Adrenal gland (tissue), 19 donors: ENCODE measurements around the gene CRNKL1. TPM values are rescaled to one million over a fixed set of nuclear protein-coding genes. Genes with fewer than 3 reads are reported as not detected.

ENCODE experiments used
- DNase-seq, 7 donors: peaks; one replicate each; pipeline ENCODE4 v3.0.0-alpha.2; 2019 to 2020
- H3K27ac ChIP-seq, 5 donors: fragments of 200-600 bp; sonication (generic) in 4 of 5; 1 replicate in 3 of 5; 2 replicates in 2 of 5; pipeline versions ENCODE4 v1.5.1 to v1.8.0; 2016 to 2020; ENCODE audit warnings: mild to moderate bottlenecking in 1 of 5
- H3K27me3 ChIP-seq: fragments of 200-600 bp; 2 replicates; pipeline ENCODE4 v1.8.0; 2021
- H3K36me3 ChIP-seq, 2 donors: fragments of 200-600 bp; replicated peaks in 1 of 2; 1 replicate in 1 of 2; 2 replicates in 1 of 2; pipeline versions ENCODE4 v1.5.1 to v1.8.0; 2018 to 2022
- H3K4me1 ChIP-seq, 2 donors: fragments of 200-600 bp; replicated peaks in 1 of 2; 1 replicate in 1 of 2; 2 replicates in 1 of 2; pipeline versions ENCODE4 v1.5.1 to v1.8.0; 2018 to 2021
- H3K4me3 ChIP-seq, 4 donors: fragments of 200-600 bp; sonication (generic) in 3 of 4; one replicate each; pipeline ENCODE4 v1.5.1; 2016 to 2018
- H3K9me3 ChIP-seq, 3 donors: fragments of 200-600 bp; sonication (generic) in 1 of 3; replicated peaks in 1 of 3; 1 replicate in 2 of 3; 2 replicates in 1 of 3; pipeline versions ENCODE4 v1.5.1 to v1.8.0; 2016 to 2021
- POLR2A ChIP-seq, 2 donors: fragments of 450-650 bp; IDR thresholded peaks; one replicate each; pipeline ENCODE4 v1.6.1; 2017; ENCODE audit warnings: antibody characterized with exemption in 2 of 2, mild to moderate bottlenecking in 2 of 2, moderate library complexity in 1 of 2
- WGBS, 4 donors: extraction: QIAGEN DNeasy Blood & Tissue Kit in 2 of 4; methylation state at CpG; one replicate each; pipeline versions ENCODE4 v1.1.5 to v1.1.7; 2013 to 2017; 5-methylcytosine and 5-hydroxymethylcytosine counted together
- intact Hi-C, 2 donors: fragments of 100-400 bp; cut with DNase I; formaldehyde crosslinking; loops; one replicate each; pipeline versions ENCODE4 v1.14.1 to v1.15.0; 2022 to 2023
- long read RNA-seq, 10 donors: library from polyadenylated mRNA in 3 of 10; unstranded in 2 of 10; stranded (forward) in 1 of 10; transcript quantifications; one replicate each; pipeline ENCODE4 v2.0.0 and lab custom pipeline, GENCODE V29; 2021 to 2026
- polyA plus RNA-seq, 3 donors: library from polyadenylated mRNA; stranded (reverse); fragments of 200-250 nt in 2 of 3; fragments of 350-450 nt in 1 of 3; fragmentation: Illumina TruSeq in 1 of 3; extraction: RNeasy Lipid Tissue Mini Kit (QIAGEN cat#74804) in 1 of 3; gene quantifications; one replicate each; pipeline ENCODE4 v1.2.3, GENCODE V29; 2013 to 2014
- total RNA-seq, 9 donors: library from RNA; depleted of rRNA in 4 of 9; stranded (reverse); fragments of >200 nt in 4 of 9; fragments of 120-200 nt in 1 of 9; fragmentation: NEBNext Ultra II Directional in 1 of 9; extraction: Animal tissue kit (Norgen Biotek cat#: 25700) in 1 of 9; gene quantifications; one replicate each; pipeline versions ENCODE4 v1.1.0 to v1.2.4, GENCODE V29; 2013 to 2023
- TF ChIP-seq, protein P1 (sequence below), 6 experiments: fragments of 450-650 bp in 4 of 6; fragments of 200-600 bp in 2 of 6; sonication (generic) in 1 of 6; IDR thresholded peaks; 1 replicate in 5 of 6; 2 replicates in 1 of 6; pipeline versions ENCODE4 v1.5.1 to v1.8.0; 2016 to 2021; ENCODE audit warnings: antibody characterized with exemption in 6 of 6, mild to moderate bottlenecking in 2 of 6, moderate library complexity in 1 of 6
- donor health status: healthy with polysubstance abuse.
- donor health status: Bipolar disorder and iron deficiency.
- donor health status: DM: yes; HTN: yes; CAD: no.
- donor health status: DM: no; HTN: no; CAD: no.
- donor health status: DM: no; HTN: no; CAD: no.
- donor health status: DM: yes; HTN: yes; CAD: no.

CRNKL1 gene
- total RNA-seq: 10 to 100 TPM in 8 of 9 donors, 1 to 10 TPM in 1; 9.6 to 32.0 (median 18.5) TPM
- 10 to 100 TPM; 17.2 to 23.8 (median 22.4) TPM for polyA plus RNA-seq
- long read RNA-seq, donor 1, full-length matches to known transcripts: 5 of 5 reads
- long read RNA-seq, donor 1, partial matches to known transcripts: 0 of 5 reads
- long read RNA-seq, donor 1, other reads (novel, unspliced or antisense): 0 of 5 reads
- long read RNA-seq, donor 2, full-length matches to known transcripts: 1 of 22 reads
- long read RNA-seq, donor 2, partial matches to known transcripts: 21 of 22 reads
- long read RNA-seq, donor 2, other reads (novel, unspliced or antisense): 0 of 22 reads
- long read RNA-seq, donor 3, full-length matches to known transcripts: 5 of 10 reads
- long read RNA-seq, donor 3, partial matches to known transcripts: 5 of 10 reads
- long read RNA-seq, donor 3, other reads (novel, unspliced or antisense): 0 of 10 reads
- long read RNA-seq, donor 4, full-length matches to known transcripts: 6 of 10 reads
- long read RNA-seq, donor 4, partial matches to known transcripts: 4 of 10 reads
- long read RNA-seq, donor 4, other reads (novel, unspliced or antisense): 0 of 10 reads
- long read RNA-seq, donor 5, full-length matches to known transcripts: 19 of 23 reads
- long read RNA-seq, donor 5, partial matches to known transcripts: 3 of 23 reads
- long read RNA-seq, donor 5, other reads (novel, unspliced or antisense): 1 of 23 reads
- long read RNA-seq, donor 6, full-length matches to known transcripts: 6 of 9 reads
- long read RNA-seq, donor 6, partial matches to known transcripts: 0 of 9 reads
- long read RNA-seq, donor 6, other reads (novel, unspliced or antisense): 3 of 9 reads
- long read RNA-seq, donor 7, full-length matches to known transcripts: 1 of 6 reads
- long read RNA-seq, donor 7, partial matches to known transcripts: 5 of 6 reads
- long read RNA-seq, donor 7, other reads (novel, unspliced or antisense): 0 of 6 reads
- long read RNA-seq, donor 8, full-length matches to known transcripts: 5 of 5 reads
- long read RNA-seq, donor 8, partial matches to known transcripts: 0 of 5 reads
- long read RNA-seq, donor 8, other reads (novel, unspliced or antisense): 0 of 5 reads
- long read RNA-seq, donor 9, full-length matches to known transcripts: 6 of 74 reads
- long read RNA-seq, donor 9, partial matches to known transcripts: 68 of 74 reads
- long read RNA-seq, donor 9, other reads (novel, unspliced or antisense): 0 of 74 reads
- long read RNA-seq, donor 10, full-length matches to known transcripts: 3 of 3 reads
- long read RNA-seq, donor 10, partial matches to known transcripts: 0 of 3 reads
- long read RNA-seq, donor 10, other reads (novel, unspliced or antisense): 0 of 3 reads

DNA sequence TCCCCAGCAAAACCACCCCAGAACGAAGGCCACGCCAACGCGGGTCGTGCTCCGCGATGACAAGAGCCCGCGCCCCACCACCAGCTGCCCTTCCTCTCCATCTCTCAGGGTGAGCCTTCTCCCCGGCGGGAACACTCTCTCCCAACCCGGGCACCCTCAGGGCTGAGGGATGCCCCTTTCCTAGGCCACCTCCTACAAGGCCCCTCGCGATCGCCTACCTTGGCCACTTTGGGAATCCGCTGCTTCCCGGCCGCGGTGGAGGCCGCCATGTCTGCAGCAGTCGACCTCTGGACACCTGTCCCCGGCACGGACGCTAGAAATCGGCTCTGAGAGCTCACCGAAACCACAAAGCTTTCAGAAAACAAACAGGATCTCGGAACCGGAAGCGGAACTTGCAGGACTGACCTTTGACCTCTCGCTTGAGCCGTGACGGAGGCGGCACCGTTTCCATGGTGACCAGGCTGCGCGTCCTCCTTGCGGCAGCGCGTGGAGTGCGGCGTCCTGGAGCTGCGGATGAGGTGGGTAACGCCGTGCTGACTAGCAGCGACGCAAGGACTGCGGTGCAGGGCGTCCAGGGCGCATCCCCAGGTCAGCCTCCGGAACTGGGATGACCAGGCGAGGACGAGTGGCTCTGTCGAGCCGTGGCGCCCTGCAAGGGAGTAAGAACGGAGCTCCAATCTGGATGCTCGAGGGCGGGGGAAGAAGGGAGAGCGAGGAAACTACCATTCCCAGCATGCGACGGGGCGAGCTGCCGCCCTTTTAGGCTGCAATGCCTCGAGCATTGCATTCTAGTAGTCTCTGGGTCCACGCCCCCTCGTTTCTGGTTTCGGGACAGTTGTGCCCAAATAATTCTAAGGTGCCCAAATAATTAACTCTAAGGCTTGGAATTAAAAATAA lies at the start of gene CRNKL1, which contains the start of gene CFAP61:
Gene CRNKL1, minus strand, starts transcription at position 393 of the 897 bp plus-strand sequence. Its CDS starts 124 bp downstream, at position 269.
Gene CFAP61, plus strand, starts transcription at position 459 of the 897 bp plus-strand sequence. CDS start 4,122 bp downstream, outside the sequence.
- Histone ChIP-seq H3K4me3 (peak within 1 kb of the TSS; percentile 76 to 98 (median 86)), H3K27ac (peak within 1 kb of the TSS; percentile 77 to 86 (median 82)), H3K9me3 (no peaks in the 10 kb centered on the region), H3K36me3 (peaks cover 0 to 31% of the 10 kb centered on the region in 2 donors), H3K27me3 (no peaks in the 10 kb centered on the region), H3K4me1 (peaks cover 7 to 19% of the 10 kb centered on the region in 2 donors)
- DNase-seq: peak; percentile 97 to 99 (median 98)
- intact Hi-C loops: loop anchor here in 1 of 2 donors (5.0 kb wide), 1 partner anchor 35 kb away; the partner anchor contains the start of gene NAA20
- WGBS, 4 donors: 0 to 1% (median 0%) methylated on average over 31 to 67 of the region's 67 CpGs
- peak in 1 of 2 donors; percentile 48 for TF ChIP-seq POLR2A (IDR thresholded peaks at IDR 0.05)
- TF ChIP-seq, protein P1, sequence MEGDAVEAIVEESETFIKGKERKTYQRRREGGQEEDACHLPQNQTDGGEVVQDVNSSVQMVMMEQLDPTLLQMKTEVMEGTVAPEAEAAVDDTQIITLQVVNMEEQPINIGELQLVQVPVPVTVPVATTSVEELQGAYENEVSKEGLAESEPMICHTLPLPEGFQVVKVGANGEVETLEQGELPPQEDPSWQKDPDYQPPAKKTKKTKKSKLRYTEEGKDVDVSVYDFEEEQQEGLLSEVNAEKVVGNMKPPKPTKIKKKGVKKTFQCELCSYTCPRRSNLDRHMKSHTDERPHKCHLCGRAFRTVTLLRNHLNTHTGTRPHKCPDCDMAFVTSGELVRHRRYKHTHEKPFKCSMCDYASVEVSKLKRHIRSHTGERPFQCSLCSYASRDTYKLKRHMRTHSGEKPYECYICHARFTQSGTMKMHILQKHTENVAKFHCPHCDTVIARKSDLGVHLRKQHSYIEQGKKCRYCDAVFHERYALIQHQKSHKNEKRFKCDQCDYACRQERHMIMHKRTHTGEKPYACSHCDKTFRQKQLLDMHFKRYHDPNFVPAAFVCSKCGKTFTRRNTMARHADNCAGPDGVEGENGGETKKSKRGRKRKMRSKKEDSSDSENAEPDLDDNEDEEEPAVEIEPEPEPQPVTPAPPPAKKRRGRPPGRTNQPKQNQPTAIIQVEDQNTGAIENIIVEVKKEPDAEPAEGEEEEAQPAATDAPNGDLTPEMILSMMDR (IDR thresholded peaks at IDR 0.05): peak in 3 of 6 experiments; percentile 14 to 45 (median 32)

DNA sequence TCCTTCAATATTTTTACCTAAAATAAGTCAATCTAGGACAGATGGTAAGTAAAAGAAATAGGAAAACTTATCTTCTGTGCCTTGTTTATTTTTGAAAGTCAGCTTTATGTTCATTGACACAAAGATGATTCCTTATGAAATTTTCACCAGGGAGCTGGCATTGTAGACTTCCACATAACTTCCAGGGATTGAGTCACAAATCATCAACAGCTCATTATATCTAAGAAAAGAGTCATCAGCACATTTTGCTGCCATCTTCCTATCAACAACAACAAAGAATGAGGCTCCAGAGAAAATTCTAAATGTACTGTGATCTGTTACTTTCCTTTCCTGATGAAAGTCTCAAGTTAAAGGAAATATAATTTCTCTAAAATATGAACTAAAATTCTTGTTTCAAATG lies 48.6 kb upstream of the CRNKL1 start:
- no peak overlapping the region for H3K27ac ChIP-seq
- no peak for DNase-seq

DNA sequence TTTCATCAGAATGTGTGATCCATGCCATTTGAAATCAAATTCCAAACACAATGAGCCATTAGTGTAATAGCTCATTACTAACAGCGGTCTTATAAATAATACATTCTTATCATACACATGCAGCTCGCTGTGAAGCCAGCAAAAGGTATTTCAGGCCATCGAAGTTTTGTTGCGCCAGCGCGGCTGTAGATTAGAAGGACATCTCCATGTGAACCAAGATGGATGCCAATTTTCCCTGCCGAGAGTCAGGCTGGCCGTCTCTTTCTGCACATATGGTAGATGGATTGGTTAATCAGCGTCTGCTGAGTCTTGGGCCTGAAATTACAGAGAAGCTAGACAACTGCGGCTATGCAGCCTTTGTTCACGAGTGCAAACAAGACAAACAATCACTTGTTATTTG lies 44.2 kb upstream of the CRNKL1 start:
- no peak overlapping the region for H3K27ac ChIP-seq
- H3K27me3 ChIP-seq: no peaks in the 10 kb centered on the region
- DNase-seq: no peak
- TF ChIP-seq, protein P1 (IDR thresholded peaks at IDR 0.05): no peak
- no peak for TF ChIP-seq POLR2A (IDR thresholded peaks at IDR 0.05)
- no peaks in the 10 kb centered on the region for H3K36me3 ChIP-seq
- no peaks in the 10 kb centered on the region for H3K4me1 ChIP-seq
- H3K4me3 ChIP-seq: no peak overlapping the region
- 79 to 87% (median 83%) methylated on average over 11 of the region's 11 CpGs for WGBS, 4 donors
- intact Hi-C loops: no loop called here
- H3K9me3 ChIP-seq: no peaks in the 10 kb centered on the region

More for the DNA sequence above, 48.6 kb upstream of the CRNKL1 start:
- TF ChIP-seq, protein P1 (IDR thresholded peaks at IDR 0.05): no peak
- no peak for TF ChIP-seq POLR2A (IDR thresholded peaks at IDR 0.05)
- no peaks in the 10 kb centered on the region for H3K27me3 ChIP-seq
- H3K4me1 ChIP-seq: no peaks in the 10 kb centered on the region
- H3K4me3 ChIP-seq: no peak overlapping the region
- intact Hi-C loops: no loop called here
- no peaks in the 10 kb centered on the region for H3K9me3 ChIP-seq
- H3K36me3 ChIP-seq: no peaks in the 10 kb centered on the region
